Trophoblast cell (in vitro differentiated cells and primary cell): ENCODE measurements around the gene TESMIN.

ENCODE experiments used
- DNase-seq, 2 donors: peaks; one replicate each; pipeline ENCODE4 v3.0.0-alpha.2; 2016
- H2AFZ ChIP-seq: 2 replicates; pipeline ENCODE4 v1.6.1; 2013; ENCODE audit warnings: low read length, moderate library complexity, mild to moderate bottlenecking; ENCODE audit not compliant: insufficient read depth, poor library complexity
- H2AK5ac ChIP-seq: 2 replicates; pipeline ENCODE4 v1.6.1; 2013; ENCODE audit warnings: mild to moderate bottlenecking, low read length
- H2BK120ac ChIP-seq: 2 replicates; pipeline ENCODE4 v1.6.1; 2013; ENCODE audit warnings: low read length, mild to moderate bottlenecking, moderate library complexity; ENCODE audit not compliant: insufficient read depth, poor library complexity
- H2BK12ac ChIP-seq: 2 replicates; pipeline ENCODE4 v1.6.1; 2013; ENCODE audit warnings: mild to moderate bottlenecking, low read length, moderate library complexity
- H2BK5ac ChIP-seq: 2 replicates; pipeline ENCODE4 v1.6.1; 2013; ENCODE audit warnings: low read length, low read depth, moderate library complexity, mild to moderate bottlenecking; ENCODE audit not compliant: poor library complexity
- H3K14ac ChIP-seq: 2 replicates; pipeline ENCODE4 v1.6.1; 2013; ENCODE audit warnings: mild to moderate bottlenecking, low read length
- H3K18ac ChIP-seq: 2 replicates; pipeline ENCODE4 v1.6.1; 2013; ENCODE audit warnings: mild to moderate bottlenecking, low read length
- H3K23ac ChIP-seq: 2 replicates; pipeline ENCODE4 v1.6.1; 2013; ENCODE audit warnings: low read length
- H3K27ac ChIP-seq: 2 replicates; pipeline ENCODE4 v1.5.1; 2013; ENCODE audit warnings: low read depth, mild to moderate bottlenecking, inconsistent platforms, low read length, moderate library complexity
- H3K27me3 ChIP-seq: 2 replicates; pipeline ENCODE4 v1.6.1; 2013; ENCODE audit warnings: inconsistent platforms, mild to moderate bottlenecking, low read length, moderate library complexity; ENCODE audit not compliant: insufficient read depth
- H3K36me3 ChIP-seq, 2 experiments: 1 replicate in 1 of 2; 2 replicates in 1 of 2; pipeline ENCODE4 v1.6.1; 2013; ENCODE audit warnings: low read length in 2 of 2, mild to moderate bottlenecking in 2 of 2, moderate library complexity in 1 of 2; ENCODE audit not compliant: insufficient read depth in 2 of 2, control insufficient read depth in 1 of 2
- H3K4ac ChIP-seq: 2 replicates; pipeline ENCODE4 v1.6.1; 2013; ENCODE audit warnings: low read depth, mild to moderate bottlenecking, low read length, moderate library complexity
- H3K4me1 ChIP-seq, 2 experiments: 1 replicate in 1 of 2; 2 replicates in 1 of 2; pipeline ENCODE4 v1.6.1; 2013; ENCODE audit warnings: low read length in 2 of 2, mild to moderate bottlenecking in 2 of 2, moderate library complexity in 1 of 2; ENCODE audit not compliant: insufficient read depth in 2 of 2, control insufficient read depth in 1 of 2
- H3K4me2 ChIP-seq: 2 replicates; pipeline ENCODE4 v1.6.1; 2013; ENCODE audit warnings: inconsistent platforms, mild to moderate bottlenecking, low read length, moderate library complexity
- H3K4me3 ChIP-seq: 2 replicates; pipeline ENCODE4 v1.5.1; 2013; ENCODE audit warnings: mild to moderate bottlenecking, low read depth, low read length, inconsistent platforms
- H3K79me1 ChIP-seq: one replicate; pipeline ENCODE4 v1.6.1; 2013; ENCODE audit warnings: low read length
- H3K79me2 ChIP-seq: 2 replicates; pipeline ENCODE4 v1.6.1; 2013; ENCODE audit warnings: low read length, mild to moderate bottlenecking; ENCODE audit not compliant: control insufficient read depth, insufficient read depth, poor library complexity
- H3K9ac ChIP-seq: 2 replicates; pipeline ENCODE4 v1.6.1; 2013; ENCODE audit warnings: mild to moderate bottlenecking, low read length
- H3K9me3 ChIP-seq: 2 replicates; pipeline ENCODE4 v1.6.1; 2013; ENCODE audit warnings: low read depth, mild to moderate bottlenecking, control low read depth, inconsistent platforms, low read length; ENCODE audit not compliant: insufficient read depth
- H4K12ac ChIP-seq: 2 replicates; pipeline ENCODE4 v1.6.1; 2013; ENCODE audit warnings: low read depth, mild to moderate bottlenecking, low read length, moderate library complexity
- H4K8ac ChIP-seq: 2 replicates; pipeline ENCODE4 v1.6.1; 2013; ENCODE audit warnings: low read depth, mild to moderate bottlenecking, low read length, moderate library complexity
- H4K91ac ChIP-seq: one replicate; pipeline ENCODE4 v1.6.1; 2013; ENCODE audit warnings: low read depth, mild to moderate bottlenecking, low read length, moderate library complexity
- WGBS: extraction: QIAGEN DNeasy Blood & Tissue Kit; methylation state at CpG from one replicate; pipeline ENCODE4 v1.1.7; 2013; ENCODE audit warnings: missing lambda C conversion rate; ENCODE audit not compliant: insufficient read length, insufficient coverage; ENCODE audit errors: extremely low coverage; 5-methylcytosine and 5-hydroxymethylcytosine counted together

TESMIN gene

DNA sequence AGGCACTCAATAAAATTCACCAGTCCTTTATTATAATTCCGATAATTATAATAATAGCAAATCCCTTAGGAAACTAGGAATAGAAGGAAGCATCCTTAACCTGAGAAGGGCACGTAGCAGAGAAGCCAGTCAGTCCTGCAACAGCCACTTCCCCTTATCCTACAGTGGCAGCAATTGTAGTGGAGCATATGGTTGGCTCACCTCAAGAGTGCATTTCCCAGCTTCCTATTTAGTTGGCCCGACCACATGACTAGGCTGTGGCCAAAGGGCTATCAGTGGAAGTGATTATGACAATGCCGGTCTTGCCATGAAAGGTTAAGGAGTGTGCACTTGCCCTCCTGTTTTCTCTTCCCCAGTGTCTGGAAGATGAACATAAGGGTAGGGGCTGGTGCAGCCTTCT is 27.0 kb downstream of the TESMIN start:
- no peak overlapping the region for H2AFZ ChIP-seq
- H3K14ac ChIP-seq: no peak overlapping the region
- H3K27me3 ChIP-seq: no peaks in the 10 kb centered on the region
- H3K27ac ChIP-seq: no peak overlapping the region
- no peak overlapping the region for H3K4ac ChIP-seq
- H4K12ac ChIP-seq: no peak overlapping the region
- H3K79me1 ChIP-seq: no peaks in the 10 kb centered on the region
- no CpG with 5 or more reads among the region's 4 CpGs for WGBS
- no peak overlapping the region for H4K8ac ChIP-seq
- H2BK120ac ChIP-seq: no peak overlapping the region
- H2BK12ac ChIP-seq: no peak overlapping the region
- no peak overlapping the region for H2AK5ac ChIP-seq
- DNase-seq: no peak
- H4K91ac ChIP-seq: no peak overlapping the region
- no peak overlapping the region for H3K4me3 ChIP-seq
- no peaks in the 10 kb centered on the region for H3K4me1 ChIP-seq
- no peak overlapping the region for H3K9ac ChIP-seq
- H3K9me3 ChIP-seq: peaks cover 2% of the 10 kb centered on the region
- no peaks in the 10 kb centered on the region for H3K79me2 ChIP-seq
- H2BK5ac ChIP-seq: no peak overlapping the region
- no peaks in the 10 kb centered on the region for H3K36me3 ChIP-seq
- H3K18ac ChIP-seq: no peak overlapping the region
- no peak overlapping the region for H3K4me2 ChIP-seq
- no peak overlapping the region for H3K23ac ChIP-seq

GRCh38 chr11:68722143-68722542 is 29.2 kb downstream of the TESMIN start:
- Histone ChIP-seq H2AFZ (no peak overlapping the region), H4K91ac (no peak overlapping the region), H2AK5ac (no peak overlapping the region), H3K23ac (no peak overlapping the region), H3K79me2 (no peaks in the 10 kb centered on the region), H4K12ac (no peak overlapping the region), H3K27me3 (no peaks in the 10 kb centered on the region), H3K4me2 (no peak overlapping the region), H3K4me3 (no peak overlapping the region), H3K9ac (no peak overlapping the region), H2BK5ac (no peak overlapping the region), H3K36me3 (no peaks in the 10 kb centered on the region), H3K27ac (no peak overlapping the region), H4K8ac (no peak overlapping the region), H2BK120ac (no peak overlapping the region), H3K4me1 (no peaks in the 10 kb centered on the region), H3K79me1 (no peaks in the 10 kb centered on the region), H3K9me3 (peaks cover 4% of the 10 kb centered on the region), H3K18ac (no peak overlapping the region), H2BK12ac (no peak overlapping the region), H3K14ac (no peak overlapping the region), H3K4ac (no peak overlapping the region)
- no CpG with 5 or more reads among the region's 1 CpG for WGBS
- no peak for DNase-seq

- no peak overlapping the region for H3K27ac ChIP-seq
- H3K4ac ChIP-seq: no peak overlapping the region
- DNase-seq: no peak
- no peak overlapping the region for H3K9ac ChIP-seq
- no peak overlapping the region for H4K8ac ChIP-seq
- no peak overlapping the region for H2AFZ ChIP-seq
- H3K14ac ChIP-seq: no peak overlapping the region
- H3K36me3 ChIP-seq: no peaks in the 10 kb centered on the region
- no peak overlapping the region for H3K4me2 ChIP-seq
- H3K79me1 ChIP-seq: no peaks in the 10 kb centered on the region
- H3K23ac ChIP-seq: no peak overlapping the region
- no peak overlapping the region for H2BK120ac ChIP-seq
- no CpG with 5 or more reads among the region's 2 CpGs for whole genome bisulfite sequencing
- peaks cover 4% of the 10 kb centered on the region for H3K9me3 ChIP-seq
- no peaks in the 10 kb centered on the region for H3K4me1 ChIP-seq
- H4K12ac ChIP-seq: no peak overlapping the region
- no peak overlapping the region for H3K4me3 ChIP-seq
- H2BK5ac ChIP-seq: no peak overlapping the region
- no peak overlapping the region for H2AK5ac ChIP-seq
- no peaks in the 10 kb centered on the region for H3K79me2 ChIP-seq
- H2BK12ac ChIP-seq: no peak overlapping the region
- no peak overlapping the region for H3K18ac ChIP-seq
- no peaks in the 10 kb centered on the region for H3K27me3 ChIP-seq
- no peak overlapping the region for H4K91ac ChIP-seq
Observed at GRCh38 chr11:68721075-68721474, 30.2 kb downstream of the TESMIN start.

DNA sequence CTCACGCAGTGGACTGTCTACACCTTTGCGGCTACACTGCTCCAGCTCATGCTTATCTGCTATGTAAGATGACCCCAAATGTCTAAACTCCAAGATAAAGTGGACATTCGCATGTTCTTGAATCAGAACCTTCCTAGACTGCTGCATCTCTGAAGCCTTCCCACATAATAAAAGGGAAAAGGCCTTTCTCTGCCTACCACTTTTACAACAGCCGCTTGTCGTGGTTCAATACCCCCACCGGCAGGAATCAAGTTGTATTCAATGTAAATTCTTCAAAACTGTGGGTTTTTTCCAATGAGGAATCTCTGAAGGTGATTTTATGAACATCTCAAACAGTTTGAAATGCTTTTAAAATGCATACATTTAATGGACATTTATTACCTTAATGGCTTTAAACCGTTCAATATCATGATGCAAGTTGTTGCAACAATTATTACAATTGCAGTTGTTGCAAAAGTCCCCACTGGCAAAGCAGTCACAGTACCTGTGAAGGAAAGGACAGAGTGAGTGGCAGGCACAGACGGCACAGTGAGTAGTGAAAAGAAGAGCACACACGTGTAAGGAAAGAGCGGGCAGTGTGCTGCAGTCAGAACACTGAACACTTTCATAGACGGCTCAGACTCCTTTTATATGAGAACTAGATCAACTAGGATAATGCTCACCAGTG is 35.7 kb downstream of the TESMIN start:
- Histone ChIP-seq H2BK120ac (no peak overlapping the region), H2BK5ac (no peak overlapping the region), H3K36me3 (no peaks in the 10 kb centered on the region), H3K9me3 (peaks cover 6% of the 10 kb centered on the region), H3K18ac (no peak overlapping the region), H3K79me2 (no peaks in the 10 kb centered on the region), H3K4ac (no peak overlapping the region), H3K27me3 (no peaks in the 10 kb centered on the region), H3K4me1 (no peaks in the 10 kb centered on the region), H3K23ac (no peak overlapping the region), H3K27ac (no peak overlapping the region), H2AK5ac (no peak overlapping the region), H3K9ac (no peak overlapping the region), H4K91ac (no peak overlapping the region), H3K4me3 (no peak overlapping the region), H3K14ac (no peak overlapping the region), H4K12ac (no peak overlapping the region), H2AFZ (no peak overlapping the region), H2BK12ac (no peak overlapping the region), H3K4me2 (no peak overlapping the region), H3K79me1 (no peaks in the 10 kb centered on the region), H4K8ac (no peak overlapping the region)
- DNase-seq: no peak
- WGBS: no CpG with 5 or more reads among the region's 11 CpGs
